Ishikawa (cell line): Measurements from ENCODE around the gene ARHGEF3.
A peak's percentile ranks its signal among the peaks of the same experiment; 100 is the strongest.

Experiments used
- CEBPB ChIP-seq: IDR thresholded peaks from 2 replicates; pipeline ENCODE4 v1.6.1; 2012
- CREB1 ChIP-seq: IDR thresholded peaks from 2 replicates; pipeline ENCODE4 v1.6.1; 2012; ENCODE audit warnings: low read depth
- EGR1 ChIP-seq: IDR thresholded peaks from 2 replicates; pipeline ENCODE4 v1.6.1; 2012
- EP300 ChIP-seq: IDR thresholded peaks from 2 replicates; pipeline ENCODE4 v1.6.1; 2012; ENCODE audit warnings: borderline replicate concordance
- FOXM1 ChIP-seq: IDR thresholded peaks from 2 replicates; pipeline ENCODE4 v1.6.1; 2012; ENCODE audit warnings: low read depth, borderline replicate concordance
- NFIC ChIP-seq: IDR thresholded peaks from 2 replicates; pipeline ENCODE4 v1.6.1; 2012
- RAD21 ChIP-seq: IDR thresholded peaks from 2 replicates; pipeline ENCODE4 v1.6.1; 2012; ENCODE audit warnings: low read depth
- TAF1 ChIP-seq: IDR thresholded peaks from 2 replicates; pipeline ENCODE4 v1.6.1; 2012; ENCODE audit warnings: low read depth, mild to moderate bottlenecking
- TCF12 ChIP-seq: IDR thresholded peaks from 2 replicates; pipeline ENCODE4 v1.6.1; 2012; ENCODE audit warnings: low read depth
- TEAD4 ChIP-seq: IDR thresholded peaks from 2 replicates; pipeline ENCODE4 v1.6.1; 2012
- YY1 ChIP-seq: IDR thresholded peaks from 2 replicates; pipeline ENCODE4 v1.6.1; 2012; ENCODE audit warnings: low read depth
- ZBTB7A ChIP-seq: IDR thresholded peaks from 2 replicates; pipeline ENCODE4 v1.6.1; 2012; ENCODE audit warnings: low read depth
- TF ChIP-seq, protein P1 (sequence below): IDR thresholded peaks from 2 replicates; pipeline ENCODE4 v1.6.1; 2012; ENCODE audit warnings: low read depth, mild to moderate bottlenecking
- TF ChIP-seq, protein P2 (sequence below): IDR thresholded peaks from 2 replicates; pipeline ENCODE4 v1.6.1; 2012
- TF ChIP-seq, protein P3 (sequence below): IDR thresholded peaks from 2 replicates; pipeline ENCODE4 v1.6.1; 2012

ARHGEF3 gene

DNA sequence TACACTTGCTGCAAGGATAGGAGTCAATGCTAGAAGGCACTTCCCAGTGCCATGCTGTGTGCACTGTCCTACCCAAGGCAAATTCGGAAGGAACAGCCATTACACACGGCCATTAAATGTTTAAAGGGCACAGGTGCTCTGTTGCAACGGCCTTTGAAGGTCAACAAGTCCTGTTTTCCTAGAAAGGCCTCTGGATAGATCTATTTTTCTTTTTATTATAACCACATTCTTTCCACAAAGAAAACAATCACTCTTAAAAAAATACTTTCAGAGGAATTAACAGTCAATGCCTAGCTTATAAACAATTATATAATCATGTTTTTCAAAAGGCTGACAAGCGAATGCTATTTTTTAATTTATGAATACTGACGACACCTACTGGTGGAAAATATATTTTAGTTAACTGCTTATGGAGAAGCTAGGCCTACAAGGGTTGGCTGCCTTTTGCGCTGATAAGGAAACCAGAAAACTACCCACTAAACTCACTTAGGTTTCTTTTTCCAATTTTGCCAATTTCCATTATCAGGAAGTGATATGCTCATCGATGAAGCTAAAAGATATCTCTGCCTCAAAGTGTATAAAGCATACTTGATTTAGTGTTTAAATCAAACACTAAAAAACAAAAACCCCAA is 2.4 kb downstream of the ARHGEF3 start:
- TF ChIP-seq ZBTB7A (no peak), TEAD4 (no peak), RAD21 (peak; percentile 59)

DNA sequence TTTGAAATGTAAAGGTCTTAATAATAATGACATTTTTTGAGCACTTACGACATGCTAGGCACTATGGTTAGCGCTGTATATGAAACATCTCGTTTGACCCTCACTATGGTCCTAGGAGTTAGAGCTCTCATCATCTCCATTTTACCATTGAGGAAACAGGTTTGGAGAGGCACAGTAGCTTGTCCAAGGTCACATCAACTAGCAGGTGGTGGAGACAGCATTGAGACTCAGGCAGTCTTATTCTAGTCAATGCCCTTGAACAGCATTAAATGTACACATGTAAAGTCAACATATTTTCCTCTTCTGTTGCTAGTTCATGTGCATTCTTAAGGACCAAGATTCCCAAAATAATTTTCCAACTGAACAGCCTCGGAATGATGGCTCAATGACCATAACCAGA is 4.8 kb downstream of the ARHGEF3 start:
- TF ChIP-seq ZBTB7A (no peak), TEAD4 (no peak), CEBPB (no peak), TCF12 (no peak), NFIC (no peak), EGR1 (no peak), CREB1 (no peak), EP300 (no peak), RAD21 (no peak)
- TF ChIP-seq, protein P1, sequence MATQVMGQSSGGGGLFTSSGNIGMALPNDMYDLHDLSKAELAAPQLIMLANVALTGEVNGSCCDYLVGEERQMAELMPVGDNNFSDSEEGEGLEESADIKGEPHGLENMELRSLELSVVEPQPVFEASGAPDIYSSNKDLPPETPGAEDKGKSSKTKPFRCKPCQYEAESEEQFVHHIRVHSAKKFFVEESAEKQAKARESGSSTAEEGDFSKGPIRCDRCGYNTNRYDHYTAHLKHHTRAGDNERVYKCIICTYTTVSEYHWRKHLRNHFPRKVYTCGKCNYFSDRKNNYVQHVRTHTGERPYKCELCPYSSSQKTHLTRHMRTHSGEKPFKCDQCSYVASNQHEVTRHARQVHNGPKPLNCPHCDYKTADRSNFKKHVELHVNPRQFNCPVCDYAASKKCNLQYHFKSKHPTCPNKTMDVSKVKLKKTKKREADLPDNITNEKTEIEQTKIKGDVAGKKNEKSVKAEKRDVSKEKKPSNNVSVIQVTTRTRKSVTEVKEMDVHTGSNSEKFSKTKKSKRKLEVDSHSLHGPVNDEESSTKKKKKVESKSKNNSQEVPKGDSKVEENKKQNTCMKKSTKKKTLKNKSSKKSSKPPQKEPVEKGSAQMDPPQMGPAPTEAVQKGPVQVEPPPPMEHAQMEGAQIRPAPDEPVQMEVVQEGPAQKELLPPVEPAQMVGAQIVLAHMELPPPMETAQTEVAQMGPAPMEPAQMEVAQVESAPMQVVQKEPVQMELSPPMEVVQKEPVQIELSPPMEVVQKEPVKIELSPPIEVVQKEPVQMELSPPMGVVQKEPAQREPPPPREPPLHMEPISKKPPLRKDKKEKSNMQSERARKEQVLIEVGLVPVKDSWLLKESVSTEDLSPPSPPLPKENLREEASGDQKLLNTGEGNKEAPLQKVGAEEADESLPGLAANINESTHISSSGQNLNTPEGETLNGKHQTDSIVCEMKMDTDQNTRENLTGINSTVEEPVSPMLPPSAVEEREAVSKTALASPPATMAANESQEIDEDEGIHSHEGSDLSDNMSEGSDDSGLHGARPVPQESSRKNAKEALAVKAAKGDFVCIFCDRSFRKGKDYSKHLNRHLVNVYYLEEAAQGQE = no peak
- TF ChIP-seq, protein P2, sequence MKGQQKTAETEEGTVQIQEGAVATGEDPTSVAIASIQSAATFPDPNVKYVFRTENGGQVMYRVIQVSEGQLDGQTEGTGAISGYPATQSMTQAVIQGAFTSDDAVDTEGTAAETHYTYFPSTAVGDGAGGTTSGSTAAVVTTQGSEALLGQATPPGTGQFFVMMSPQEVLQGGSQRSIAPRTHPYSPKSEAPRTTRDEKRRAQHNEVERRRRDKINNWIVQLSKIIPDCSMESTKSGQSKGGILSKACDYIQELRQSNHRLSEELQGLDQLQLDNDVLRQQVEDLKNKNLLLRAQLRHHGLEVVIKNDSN = no peak

DNA sequence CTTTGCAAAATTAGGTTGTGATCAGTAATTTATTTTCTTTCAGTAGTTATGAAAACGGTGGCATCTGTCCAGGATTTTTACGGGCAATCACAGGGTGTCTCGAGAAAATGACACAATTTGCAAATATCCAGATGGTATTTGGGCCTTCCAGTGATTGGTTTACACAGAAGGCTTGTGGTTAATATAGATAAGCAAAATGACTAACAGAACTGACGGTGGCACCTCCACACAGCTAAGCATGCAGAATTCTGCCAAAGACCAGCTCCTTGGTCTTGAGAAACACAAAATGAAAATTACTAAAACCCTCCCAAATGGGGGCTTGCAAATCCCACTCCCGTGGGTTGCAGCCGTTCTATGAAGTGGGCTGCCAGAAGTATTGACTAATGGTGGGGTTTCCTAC is 5.5 kb downstream of the ARHGEF3 start:
- TF ChIP-seq, protein P2 = no peak
- TF ChIP-seq CEBPB (no peak), TEAD4 (no peak), ZBTB7A (no peak), TCF12 (no peak), FOXM1 (no peak), RAD21 (no peak), CREB1 (no peak), NFIC (no peak), EGR1 (no peak), EP300 (no peak), YY1 (no peak), TAF1 (no peak)
- TF ChIP-seq, protein P3, sequence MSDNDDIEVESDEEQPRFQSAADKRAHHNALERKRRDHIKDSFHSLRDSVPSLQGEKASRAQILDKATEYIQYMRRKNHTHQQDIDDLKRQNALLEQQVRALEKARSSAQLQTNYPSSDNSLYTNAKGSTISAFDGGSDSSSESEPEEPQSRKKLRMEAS = no peak
- TF ChIP-seq, protein P1 = no peak

DNA sequence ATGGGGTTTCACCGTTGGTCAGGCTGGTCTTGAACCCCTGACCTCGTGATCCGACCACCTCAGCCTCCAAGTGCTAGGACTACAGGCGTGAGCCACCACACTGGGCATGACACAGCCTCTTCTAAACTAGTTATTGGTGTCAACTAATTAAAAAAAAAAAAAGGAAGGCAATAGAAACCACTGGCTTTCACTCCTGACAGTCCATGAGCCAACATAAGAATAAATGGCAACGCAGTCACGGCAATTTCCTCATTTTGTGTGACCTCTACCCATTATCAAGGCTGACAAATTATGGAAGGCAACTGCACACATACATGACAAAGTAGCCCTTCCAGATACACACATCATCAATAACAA is 5.9 kb downstream of the ARHGEF3 start:
- no peak for TF ChIP-seq TCF12
- TF ChIP-seq, protein P2 = no peak
- TF ChIP-seq CEBPB = no peak
- no peak for TF ChIP-seq CREB1
- TF ChIP-seq TAF1 = no peak
- no peak for TF ChIP-seq YY1
- TF ChIP-seq NFIC = no peak
- no peak for TF ChIP-seq FOXM1
- TF ChIP-seq RAD21 = no peak
- TF ChIP-seq, protein P1 = no peak
